NCI-H1417 treated with DMSO at 0.1 percent for 48 hours (cell line): ENCODE results near the gene KCNIP3.
"Not testable (repeated sequence)": the region's sequence is repeated elsewhere in the genome, so short reads cannot be mapped to it uniquely, and the experiment has no call there.

Experiments used
- DNase-seq: peaks from one replicate; lab custom pipeline; 2025; lab: John Stamatoyannopoulos, UW

Gene KCNIP3

DNA sequence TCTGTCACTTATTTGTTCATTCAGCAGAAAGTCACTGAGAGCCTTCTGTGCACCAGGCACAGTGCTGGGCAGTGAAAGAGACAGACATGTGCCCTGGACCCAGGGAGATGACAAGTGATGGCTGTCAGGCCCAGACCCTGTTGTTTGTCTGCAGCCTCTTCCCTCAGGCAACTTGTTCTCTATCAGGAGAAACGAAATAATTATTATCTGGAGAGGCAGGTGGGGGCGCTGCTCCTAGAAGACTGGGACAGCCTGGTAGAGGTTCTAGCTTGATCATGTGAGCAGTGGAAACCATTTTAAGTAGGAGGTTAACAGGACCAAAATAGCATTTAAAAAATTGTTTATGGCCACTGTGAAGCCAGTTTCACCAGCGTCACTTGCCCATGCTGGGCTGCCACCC lies 107.5 kb downstream of the KCNIP3 start:
- DNase-seq, result not testable (repeated sequence)

DNA sequence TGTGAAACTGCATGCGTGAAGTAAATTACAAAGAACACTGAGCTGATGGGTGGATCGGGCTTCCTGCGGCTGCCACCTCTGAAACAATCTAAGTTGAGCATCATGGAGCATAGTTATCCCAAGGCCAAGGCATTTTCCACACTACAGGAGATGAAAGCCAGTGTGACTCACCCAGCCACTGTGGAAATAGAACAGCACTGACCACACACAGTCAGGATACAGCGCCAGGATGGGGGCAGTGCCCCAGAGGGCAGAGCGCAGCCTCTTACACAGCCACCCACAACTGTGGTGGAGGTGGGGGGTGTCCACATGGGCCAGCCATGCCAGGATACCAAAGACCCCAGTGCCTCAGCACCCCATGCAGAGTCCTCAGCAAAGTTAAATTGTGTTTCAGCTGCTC lies 114.1 kb downstream of the KCNIP3 start:
- not testable (repeated sequence) for DNase-seq

DNA sequence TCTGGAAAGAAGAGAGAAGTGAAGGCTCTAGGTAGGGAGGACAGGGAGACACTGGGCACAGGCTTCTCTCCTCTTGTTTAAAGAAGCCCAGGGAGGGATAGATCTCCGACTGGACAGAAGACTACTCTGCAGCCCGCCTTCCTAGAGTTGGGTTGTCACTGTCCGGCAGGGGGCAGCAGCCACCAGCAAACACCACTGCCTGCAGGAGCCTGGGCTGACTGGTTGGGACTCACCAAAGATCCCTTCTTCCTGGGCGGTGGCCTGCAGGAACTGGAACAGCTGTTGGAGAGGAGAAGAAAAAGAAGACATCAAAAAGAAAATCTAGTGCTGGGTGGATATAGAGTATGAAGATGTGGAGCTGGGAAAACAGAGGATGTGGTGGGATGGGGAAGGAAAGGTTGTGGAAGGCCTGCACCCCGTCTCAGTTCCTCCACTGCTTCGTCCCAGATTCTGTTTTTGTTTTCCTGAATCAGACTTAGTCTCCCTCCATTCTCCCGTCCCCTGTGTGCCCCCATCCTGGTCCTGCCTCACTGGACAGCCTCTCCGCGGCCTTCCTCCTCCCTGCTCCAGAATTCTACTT lies 117.0 kb downstream of the KCNIP3 start:
- peak; percentile 9 for DNase-seq

DNA sequence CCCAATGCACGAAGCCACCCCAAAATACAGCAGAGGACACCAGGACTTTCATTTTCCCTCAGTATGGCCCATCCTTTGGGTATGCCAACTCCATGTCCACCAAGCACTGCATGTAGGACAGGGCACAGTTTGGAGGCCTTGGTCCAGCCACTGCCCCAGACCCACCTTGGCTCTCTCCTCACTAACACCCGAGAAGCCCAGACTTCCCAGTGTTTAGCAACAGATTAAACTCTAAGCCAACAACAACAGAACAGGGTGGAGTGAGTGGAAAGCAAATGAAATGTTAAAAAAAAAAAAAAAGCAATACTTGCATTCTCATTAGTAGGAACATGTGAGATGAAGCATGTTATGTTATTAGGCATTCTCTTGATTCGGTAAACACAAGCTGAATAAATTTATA lies 118.0 kb downstream of the KCNIP3 start:
- DNase-seq, result not testable (repeated sequence)

DNA sequence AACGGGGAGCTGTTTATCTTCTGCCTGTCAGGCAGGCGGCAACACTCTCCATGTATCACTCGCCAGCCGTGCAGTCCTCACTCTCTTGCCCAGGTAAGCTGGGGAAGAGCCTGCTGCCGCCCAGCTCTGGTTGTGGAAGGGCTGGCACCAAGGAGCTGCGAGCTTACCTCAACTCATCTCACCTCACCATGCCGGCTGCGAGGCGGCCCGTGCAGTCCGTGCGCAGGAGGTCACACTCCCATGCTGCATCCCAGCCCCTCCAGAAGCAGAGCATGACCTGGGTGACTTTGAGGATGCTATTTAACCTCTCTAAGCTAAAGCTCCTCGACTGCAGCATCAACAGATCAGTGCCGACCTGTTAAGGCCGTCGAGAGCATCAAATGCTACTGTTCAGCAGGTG lies 118.4 kb downstream of the KCNIP3 start:
- not testable (repeated sequence) for DNase-seq

DNA sequence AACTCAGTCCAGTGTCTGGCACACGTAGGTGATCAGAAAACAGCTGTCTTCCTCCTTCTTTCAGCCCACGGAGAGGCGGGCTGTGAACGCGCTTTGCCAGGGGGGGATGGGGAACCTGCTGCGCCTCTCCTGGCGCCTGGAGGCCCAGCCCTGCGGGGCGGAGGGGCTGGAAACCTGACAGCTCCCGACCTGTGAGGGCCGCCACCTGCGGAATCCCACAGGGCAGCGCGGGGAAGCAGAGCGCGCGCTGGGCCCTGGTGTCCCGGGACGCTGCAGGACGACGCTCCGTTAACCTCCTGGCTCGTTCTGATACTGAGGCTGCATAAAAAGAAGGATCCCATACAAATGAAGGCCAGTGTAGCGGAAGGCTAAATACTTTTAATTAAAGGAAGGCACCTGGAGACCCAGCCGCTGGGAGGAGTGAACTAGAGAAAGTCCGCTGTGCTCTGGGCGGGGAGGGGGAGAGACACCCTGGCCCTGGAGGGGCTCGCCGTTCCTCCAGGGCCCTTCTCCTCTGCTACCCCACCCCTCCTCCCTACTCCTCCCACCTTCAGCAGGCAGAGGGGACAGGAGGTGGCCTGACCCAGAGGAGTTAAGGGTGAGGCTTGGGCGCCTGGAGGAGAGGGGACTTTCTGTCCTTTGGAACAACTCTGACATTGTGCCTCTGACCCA lies 130.2 kb downstream of the KCNIP3 start:
- not testable (repeated sequence) for DNase-seq

DNA sequence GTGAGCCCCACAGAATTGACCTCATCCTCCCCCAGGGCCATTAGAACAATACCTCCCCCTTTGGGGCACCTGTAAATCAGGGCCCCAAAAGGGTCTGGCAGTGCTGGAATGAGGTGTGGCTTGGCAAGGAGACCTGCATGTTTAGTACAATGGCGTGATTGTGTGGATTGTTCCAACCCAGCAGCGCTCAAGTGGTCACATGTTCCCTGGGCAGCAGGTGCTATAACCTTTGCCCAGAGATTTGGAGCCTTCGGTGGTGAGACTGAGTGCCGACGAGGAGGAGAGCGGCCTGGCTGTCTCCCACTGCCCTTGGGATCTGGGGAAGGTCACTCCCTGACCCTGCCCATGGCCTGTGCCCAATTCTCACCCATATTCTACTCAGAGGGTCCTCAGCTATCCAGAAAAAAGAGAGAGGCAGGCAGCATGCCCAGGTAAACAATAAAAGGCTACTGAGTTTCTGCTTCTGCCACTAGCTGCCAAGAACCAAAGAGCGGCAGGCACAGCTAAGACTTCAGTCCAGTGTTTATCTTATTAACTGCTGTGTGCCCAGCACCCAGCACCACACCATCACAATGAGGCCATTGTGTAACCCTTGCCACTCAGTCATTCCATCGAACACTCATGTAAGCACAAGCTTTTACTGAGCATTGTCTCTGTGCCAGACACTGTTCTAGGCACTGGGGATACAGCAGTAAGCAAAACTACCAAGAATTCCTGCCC lies 132.8 kb downstream of the KCNIP3 start:
- DNase-seq, result not testable (repeated sequence)

DNA sequence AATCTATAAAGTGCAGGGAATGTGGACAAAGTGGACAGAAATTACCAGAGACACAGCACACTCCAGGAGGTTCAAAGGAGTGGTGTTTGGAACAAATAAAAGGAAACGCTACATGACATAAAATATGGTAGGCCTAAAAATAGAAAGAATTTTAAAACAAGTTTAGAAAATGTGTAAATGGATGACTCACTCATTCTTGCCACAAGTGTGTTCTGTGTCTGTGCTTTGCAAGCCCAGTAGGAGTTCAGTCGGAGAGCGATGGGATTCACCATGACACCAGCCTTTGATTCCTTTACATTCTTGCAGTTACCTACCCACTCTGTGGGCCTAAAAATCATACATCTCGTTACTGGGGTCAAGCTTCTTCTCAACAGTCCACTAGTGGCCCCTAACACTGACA lies 136.2 kb downstream of the KCNIP3 start:
- not testable (repeated sequence) for DNase-seq

DNA sequence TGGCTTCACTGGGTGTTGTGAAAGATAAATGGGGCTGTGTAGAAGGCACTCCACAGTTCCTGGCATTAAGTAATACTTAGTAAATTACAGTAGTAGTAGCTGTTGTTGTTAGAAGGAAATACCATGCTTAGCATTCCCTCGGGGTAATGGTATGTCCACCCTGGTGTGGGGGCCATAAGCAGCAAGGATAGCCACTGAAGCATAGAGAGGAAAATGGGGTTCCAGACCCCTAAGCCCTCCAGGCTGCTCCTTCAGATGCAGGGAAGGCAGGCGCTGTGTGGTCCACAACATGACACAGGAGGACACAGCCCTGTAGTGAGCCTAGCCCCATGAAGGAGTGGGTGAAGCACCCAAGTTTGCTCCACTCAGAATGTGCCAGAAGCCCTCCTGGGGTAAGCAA lies 136.8 kb downstream of the KCNIP3 start:
- DNase-seq, result not testable (repeated sequence)

DNA sequence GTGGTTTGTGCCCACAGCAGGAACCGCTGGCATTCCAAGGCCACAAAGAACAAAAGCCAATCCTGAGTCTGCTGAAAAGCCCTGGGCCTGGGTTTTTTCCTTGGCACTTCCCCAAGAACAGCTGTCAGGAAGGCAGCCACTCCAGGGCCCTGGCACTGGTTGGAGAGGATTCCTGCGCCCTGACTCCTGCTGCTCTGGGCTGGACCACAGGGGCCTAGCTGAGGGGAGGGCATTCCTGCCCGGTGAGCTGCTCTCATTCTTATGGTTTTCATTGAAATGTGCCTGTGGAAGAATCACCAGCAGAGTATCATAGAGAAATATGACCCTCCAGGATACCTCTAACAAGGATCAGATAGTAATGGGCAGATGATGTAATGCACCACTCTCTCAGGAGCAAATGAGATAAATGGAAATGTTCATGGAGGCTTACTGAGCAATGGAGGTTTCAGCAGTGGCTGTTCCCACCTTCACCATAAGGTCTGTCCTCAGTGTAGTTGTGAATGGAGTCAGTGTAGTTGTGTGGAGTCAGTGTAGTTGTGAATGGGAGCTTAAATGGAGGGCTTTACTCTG lies 137.4 kb downstream of the KCNIP3 start:
- not testable (repeated sequence) for DNase-seq

DNA sequence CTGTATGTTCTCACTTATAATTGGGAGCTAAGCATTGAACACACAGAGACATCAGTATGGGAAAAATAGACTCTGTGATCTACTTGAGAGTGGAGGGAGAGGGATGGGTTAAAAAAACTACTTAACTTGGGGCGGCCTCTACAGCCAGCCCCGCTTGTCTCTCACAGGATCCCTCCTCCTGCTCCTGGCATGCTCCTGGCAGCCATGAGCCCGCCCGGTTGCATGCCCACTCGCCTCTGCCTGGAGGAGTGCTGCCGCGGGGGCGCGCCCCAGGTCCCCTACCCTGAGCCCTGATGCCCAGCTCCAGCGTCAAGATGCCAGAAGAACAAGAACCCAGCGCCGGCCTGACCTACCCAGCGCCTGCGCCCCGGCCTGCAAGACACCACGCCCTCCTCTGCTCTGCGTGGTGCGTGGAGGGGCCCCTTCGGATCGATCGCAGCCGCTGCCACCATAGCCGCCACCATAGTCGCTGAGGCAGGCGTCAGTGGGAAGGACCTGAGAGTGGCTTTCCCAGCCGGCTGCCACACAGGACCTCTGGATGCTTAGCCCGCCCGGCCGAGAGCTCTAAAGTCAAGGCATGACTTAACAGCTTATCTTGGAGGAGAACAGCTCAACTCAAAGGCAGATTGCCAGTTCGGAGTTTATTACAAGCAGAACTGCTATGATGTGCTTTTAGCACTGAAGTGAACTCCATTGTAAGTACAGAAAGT lies 138.2 kb downstream of the KCNIP3 start:
- DNase-seq, result not testable (repeated sequence)
